ENCODE data around the gene PHLDA3.

DNA sequence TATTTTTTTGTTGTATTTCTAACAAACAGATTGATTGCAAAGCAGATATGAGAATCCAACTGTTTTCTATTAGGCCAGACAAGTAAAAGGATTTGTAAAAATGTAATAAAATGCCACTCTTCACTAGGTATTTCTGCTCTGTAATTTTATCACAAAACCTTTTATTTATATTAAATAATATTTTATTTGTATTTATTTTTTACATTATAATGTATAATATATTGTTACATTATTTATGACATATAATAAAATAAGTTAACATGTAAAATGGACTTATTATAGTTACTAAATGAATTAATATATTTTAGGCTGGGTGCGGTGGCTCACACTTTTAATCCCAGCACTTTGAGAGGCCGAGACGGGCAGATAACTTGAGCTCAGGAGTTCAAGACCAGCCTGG is 34.7 kb downstream of the PHLDA3 start:
- TF ChIP-seq KDM1A (IDR thresholded peaks at IDR 0.05; ENCODE audit: low read depth) (no peak), RAD21 (conservative IDR thresholded peaks at IDR 0.05 in 1 of 2, IDR thresholded peaks at IDR 0.05 in 1 of 2) (no peak)

All from A549 (cell line).